GM12892 (cell line): Measurements from ENCODE around the gene CKS1B.

Experiments
- POLR2A ChIP-seq: IDR thresholded peaks from 2 replicates; pipeline ENCODE4 v1.6.1; 2011; ENCODE audit warnings: low read depth, low read length, control low read depth
- POLR2AphosphoS5 ChIP-seq: IDR thresholded peaks from 2 replicates; pipeline ENCODE4 v1.6.1; 2011; ENCODE audit warnings: low read depth, low read length, control low read depth
- TAF1 ChIP-seq: IDR thresholded peaks from 2 replicates; pipeline ENCODE4 v1.6.1; 2011; ENCODE audit warnings: low read depth, mild to moderate bottlenecking, control low read depth, low read length, borderline replicate concordance

- TF ChIP-seq POLR2A (no peak), TAF1 (no peak), POLR2AphosphoS5 (no peak)
Measured at GRCh38 chr1:154945962-154946850, 28.3 kb upstream of the CKS1B start.
